ENCODE results near the gene HID1. TPM values are rescaled to one million over a fixed set of nuclear protein-coding genes. Genes with fewer than 3 reads are reported as not detected.

HID1 gene
- total RNA-seq, 1 experiment from 2014 or later: 12.7 TPM

GRCh38 chr17:74951680-74952421, 20.7 kb downstream of the HID1 start:
- DNase-seq: peak; percentile 89
- peak overlapping the region; percentile 42; the same call in 1 of the 2 replicates for H3K14ac ChIP-seq (ENCODE audit: insufficient read depth, low read length)
- no peak overlapping the region for H4K5ac ChIP-seq (ENCODE audit: insufficient read length, low read depth, low read length)
- no peak overlapping the region for H2BK15ac ChIP-seq (ENCODE audit: low read depth, low read length)
- no peak overlapping the region for H2BK5ac ChIP-seq (ENCODE audit: insufficient read length, low read length)
- Mint-ChIP-seq H3K27ac (no peak overlapping the region), H3K27me3 (ENCODE audit: low read depth) (peaks cover 19% of the 10 kb centered on the region), H3K4me1 (peaks cover 11 to 19% of the 10 kb centered on the region in 2 experiments), H3K9me3 (no peaks in the 10 kb centered on the region), H3K36me3 (ENCODE audit: insufficient read depth in 1 of 3, low read depth in 3 of 3) (no peaks in the 10 kb centered on the region), H3K4me3 (no peak overlapping the region)
- WGBS (ENCODE audit: extremely low coverage, insufficient read length, low lambda C conversion rate): no CpG with 5 or more reads among the region's 32 CpGs
- H2AFZ ChIP-seq (ENCODE audit: low read length): no peak overlapping the region
- no peak overlapping the region for H2BK12ac ChIP-seq (ENCODE audit: insufficient read length, low read depth, low read length)
- peaks cover 2% of the 10 kb centered on the region for H3K23me2 ChIP-seq (ENCODE audit: insufficient read length, low read depth, low read length, poor library complexity, severe bottlenecking)
- H2BK120ac ChIP-seq (ENCODE audit: low read depth, low read length, poor library complexity, severe bottlenecking): no peak overlapping the region
- H2BK20ac ChIP-seq (ENCODE audit: low read depth, low read length, poor library complexity, severe bottlenecking): no peak overlapping the region
- no peak overlapping the region for H3K56ac ChIP-seq (ENCODE audit: insufficient read length, low read depth, low read length)
- H3K27ac ChIP-seq (ENCODE audit: insufficient read length, low read depth, low read length): no peak overlapping the region
- no peak overlapping the region for H4K91ac ChIP-seq (ENCODE audit: insufficient read length, low read depth, low read length)
- no peak overlapping the region for H2AK5ac ChIP-seq (ENCODE audit: insufficient read length, low read length)
- H3K4ac ChIP-seq (ENCODE audit: low read depth, low read length): no peak overlapping the region
- H3T11ph ChIP-seq (ENCODE audit: low read length): no peak overlapping the region
- no peaks in the 10 kb centered on the region for H3K9me3 ChIP-seq (ENCODE audit: control insufficient read depth, low read depth, low read length)
- H3K4me1 ChIP-seq (ENCODE audit: insufficient read depth, low read length): no peaks in the 10 kb centered on the region
- H3K18ac ChIP-seq (ENCODE audit: insufficient read length, low read depth, low read length): no peak overlapping the region
- H3K27me3 ChIP-seq (ENCODE audit: insufficient read depth, low read length): no peaks in the 10 kb centered on the region
- no peaks in the 10 kb centered on the region for H3K79me2 ChIP-seq (ENCODE audit: insufficient read depth, low read length)
- H3K79me1 ChIP-seq (ENCODE audit: insufficient read depth, low read depth, low read length, poor library complexity, severe bottlenecking): no peaks in the 10 kb centered on the region
- TF ChIP-seq CTCF (conservative IDR thresholded peaks at IDR 0.05): no peak
- no peak overlapping the region for H4K8ac ChIP-seq (replicated peaks; ENCODE audit: insufficient read length, low read depth, low read length)
- no peaks in the 10 kb centered on the region for H4K20me1 ChIP-seq (ENCODE audit: control insufficient read depth, insufficient read depth, insufficient read length)
- H3K23ac ChIP-seq (ENCODE audit: insufficient read length, low read depth, low read length): no peak overlapping the region
- no peak overlapping the region for H3K9ac ChIP-seq (ENCODE audit: extremely low read depth, insufficient read length, low read length)
- no peak overlapping the region for H3K4me2 ChIP-seq (ENCODE audit: insufficient read depth, insufficient read length, low read length)

All from H9 (cell line).